B cell (primary cell): ENCODE data around the gene TRIO. TPM values are rescaled to one million over a fixed set of nuclear protein-coding genes. Genes with fewer than 3 reads are reported as not detected.

Experiments used
- ATAC-seq: fragments of 200-7000 bp; cut with Tn5 transposase; one replicate; pipeline ENCODE4 v1.10.0; 2021; ENCODE audit warnings: low read depth, mild to moderate bottlenecking, moderate number of reproducible peaks, moderate library complexity
- CTCF ChIA-PET: fragments of 350-600 bp; sonication (Branson Sonifier 250); formaldehyde crosslinking; loops from one replicate; lab custom pipeline; 2021; ENCODE audit warnings: antibody characterized with exemption, inconsistent platforms; lab: Charles Lee
- POLR2A ChIA-PET: fragments of 350-600 bp; sonication (Branson Sonifier 250); formaldehyde crosslinking; loops from one replicate; lab custom pipeline; 2021; ENCODE audit warnings: antibody characterized with exemption; lab: Charles Lee
- DNase-seq: peaks from one replicate; pipeline ENCODE4 v3.0.0; 2013
- H2AFZ ChIP-seq: 2 replicates; pipeline ENCODE4 v1.6.1; 2012; ENCODE audit warnings: mild to moderate bottlenecking, low read depth, low read length; ENCODE audit not compliant: insufficient read depth, poor library complexity, severe bottlenecking
- H3K27ac ChIP-seq, 2 donors: 1 replicate in 1 of 2; 2 replicates in 1 of 2; pipeline ENCODE4 v1.5.1; 2012 to 2013; ENCODE audit warnings: low read length in 2 of 2, mild to moderate bottlenecking in 2 of 2, moderate library complexity in 1 of 2
- H3K27me3 ChIP-seq, 4 experiments: fragments of 200-600 bp in 1 of 4; sonication (generic) in 1 of 4; replicated peaks in 1 of 4; 1 replicate in 2 of 4; 2 replicates in 2 of 4; pipeline versions ENCODE4 v1.6.1 to v1.7.0; 2013 to 2016; ENCODE audit warnings: low read length in 3 of 4, mild to moderate bottlenecking in 2 of 4, mixed read lengths in 1 of 4, moderate library complexity in 1 of 4; ENCODE audit not compliant: insufficient read depth in 4 of 4, control insufficient read depth in 3 of 4; ENCODE audit errors: control extremely low read depth in 1 of 4
- H3K36me3 ChIP-seq, 2 experiments: replicated peaks in 1 of 2; 1 replicate in 1 of 2; 2 replicates in 1 of 2; pipeline versions ENCODE4 v1.6.1 to v1.7.1; 2013; ENCODE audit warnings: low read length in 1 of 2; ENCODE audit not compliant: insufficient read depth in 2 of 2, control insufficient read depth in 1 of 2; ENCODE audit errors: control extremely low read depth in 1 of 2, extremely low read depth in 1 of 2
- H3K4me1 ChIP-seq, 2 donors: fragments of 200-600 bp in 1 of 2; sonication (generic) in 1 of 2; 1 replicate in 1 of 2; 2 replicates in 1 of 2; pipeline versions ENCODE4 v1.5.1 to v1.6.1; 2013 to 2017; ENCODE audit warnings: low read length in 2 of 2; ENCODE audit not compliant: control insufficient read depth in 2 of 2, insufficient read depth in 2 of 2
- H3K4me2 ChIP-seq: replicated peaks from 2 replicates; pipeline ENCODE3; 2012; ENCODE audit warnings: mild to moderate bottlenecking, low read depth, low read length; ENCODE audit not compliant: poor library complexity, severe bottlenecking
- H3K4me3 ChIP-seq, 5 experiments: fragments of 200-600 bp in 1 of 5; sonication (generic) in 1 of 5; 1 replicate in 3 of 5; 2 replicates in 2 of 5; pipeline versions ENCODE4 v1.5.1 to v1.7.0; 2011 to 2016; ENCODE audit warnings: low read length in 4 of 5, mild to moderate bottlenecking in 4 of 5, low read depth in 2 of 5, control low read depth in 1 of 5, moderate library complexity in 1 of 5; ENCODE audit not compliant: insufficient read depth in 1 of 5; ENCODE audit errors: control extremely low read depth in 1 of 5, extremely low read depth in 1 of 5
- H3K79me2 ChIP-seq: fragments of 200-600 bp; sonication (generic); one replicate; pipeline ENCODE4 v1.6.0; 2016; ENCODE audit warnings: low read length; ENCODE audit not compliant: control insufficient read depth, insufficient read depth
- H3K9ac ChIP-seq: fragments of 200-600 bp; sonication (generic); 2 replicates; pipeline ENCODE4 v1.6.1; 2017; ENCODE audit warnings: mild to moderate bottlenecking, low read length, moderate library complexity
- H3K9me3 ChIP-seq, 3 donors: one replicate each; pipeline versions ENCODE4 v1.6.1 to v1.7.1; 2013; ENCODE audit warnings: low read length in 2 of 3; ENCODE audit not compliant: control insufficient read depth in 2 of 3, insufficient read depth in 1 of 3; ENCODE audit errors: control extremely low read depth in 1 of 3
- H4K20me1 ChIP-seq: 2 replicates; pipeline ENCODE4 v1.6.0; 2012; ENCODE audit warnings: mild to moderate bottlenecking, low read length; ENCODE audit not compliant: insufficient read depth, control insufficient read depth, poor library complexity, severe bottlenecking
- H3K27ac Mint-ChIP-seq: one replicate; pipeline ENCODE4 v1.8.0; 2021; ENCODE audit warnings: mixed read lengths
- H3K27me3 Mint-ChIP-seq: one replicate; pipeline ENCODE4 v1.8.0; 2021; ENCODE audit warnings: mixed read lengths
- H3K4me1 Mint-ChIP-seq: one replicate; pipeline ENCODE4 v1.8.0; 2021; ENCODE audit warnings: mixed read lengths
- H3K4me3 Mint-ChIP-seq: one replicate; pipeline ENCODE4 v1.8.0; 2021; ENCODE audit warnings: mixed read lengths
- H3K9me3 Mint-ChIP-seq: one replicate; pipeline ENCODE4 v1.8.0; 2022; ENCODE audit warnings: mixed read lengths; ENCODE audit not compliant: insufficient read depth
- CTCF ChIP-seq: fragments of 200-600 bp; IDR thresholded peaks from one replicate; pipeline ENCODE4 v1.8.0; 2022; ENCODE audit warnings: antibody characterized with exemption, mild to moderate bottlenecking
- EZH2 ChIP-seq: IDR thresholded peaks from 2 replicates; pipeline ENCODE4 v1.6.1; 2012; ENCODE audit warnings: borderline replicate concordance, low read depth, mild to moderate bottlenecking, moderate library complexity, low read length; ENCODE audit not compliant: insufficient read depth, poor library complexity, severe bottlenecking
- WGBS: methylation state at CpG from one replicate; pipeline ENCODE4 v1.1.5; 2013; ENCODE audit warnings: missing lambda C conversion rate; ENCODE audit not compliant: insufficient coverage; 5-methylcytosine and 5-hydroxymethylcytosine counted together
- intact Hi-C: fragments of 100-400 bp; cut with micrococcal nuclease; formaldehyde crosslinking; loops from one replicate; pipeline ENCODE4 v1.10.0; 2022
- polyA plus RNA-seq: library from polyadenylated mRNA; depleted of rRNA; stranded (reverse); fragments of >200 nt; gene quantifications from 2 replicates; pipeline ENCODE4 v1.2.3, GENCODE V29; 2012
- total RNA-seq, 2 donors: library from RNA; stranded (reverse); fragments of 120-200 nt in 1 of 2; gene quantifications; 1 replicate in 1 of 2; 2 replicates in 1 of 2; pipeline versions ENCODE4 v1.2.3 to v1.2.4, GENCODE V29; 2013 to 2022

Gene TRIO
- total and polyA plus RNA-seq, 2 donors (not counting 1 experiment from before 2014, with no cell fraction given): 90.5 to 479 TPM

- Histone ChIP-seq H3K4me1 (no peaks in the 10 kb centered on the region), H3K9me3 (no peaks in the 10 kb centered on the region), H3K9ac (no peak overlapping the region), H3K4me3 (no peak overlapping the region), H3K36me3 (peaks cover 2 to 80% of the 10 kb centered on the region in 2 experiments), H2AFZ (no peak overlapping the region), H3K27me3 (no peaks in the 10 kb centered on the region), H3K79me2 (peaks cover 34% of the 10 kb centered on the region), H4K20me1 (peaks cover 47% of the 10 kb centered on the region), H3K27ac (no peak overlapping the region), H3K4me2 (no peak overlapping the region)
- DNase-seq (no peak), ATAC-seq (no peak)
- H3K27ac Mint-ChIP-seq: no peak overlapping the region
- H3K4me1 Mint-ChIP-seq: no peaks in the 10 kb centered on the region
- CTCF ChIA-PET: interaction anchor here (1.1 kb wide), 1 partner anchor 195 kb away, joined by 3 read pairs; no protein-coding TSS in a partner anchor
- no peak for TF ChIP-seq CTCF
- no peak for TF ChIP-seq EZH2
- WGBS: 91% methylated on average over 4 of the region's 7 CpGs
- POLR2A ChIA-PET: no interaction called here
- H3K4me3 Mint-ChIP-seq: no peak overlapping the region
- H3K9me3 Mint-ChIP-seq: peaks cover 4% of the 10 kb centered on the region
- H3K27me3 Mint-ChIP-seq: no peaks in the 10 kb centered on the region
- intact Hi-C loops: no loop called here
Observed at GRCh38 chr5:14305045-14305444, 161.9 kb downstream of the TRIO start.

- no peak overlapping the region for H3K4me2 ChIP-seq
- DNase-seq: no peak
Observed at GRCh38 chr5:14306329-14306815, 163.2 kb downstream of the TRIO start.

More at GRCh38 chr5:14306329-14306815, 163.2 kb downstream of the TRIO start:
- ATAC-seq: no peak
- H3K4me1 ChIP-seq: no peaks in the 10 kb centered on the region
- no peaks in the 10 kb centered on the region for H3K4me1 Mint-ChIP-seq
- WGBS: no CpG with 5 or more reads among the region's 2 CpGs
- ChIA-PET CTCF (interaction anchor here (0.5 kb wide), 1 partner anchor 318 kb away, joined by 3 read pairs; no protein-coding TSS in a partner anchor), POLR2A (no interaction called here)
- no peaks in the 10 kb centered on the region for H3K9me3 ChIP-seq
- peaks cover 0 to 81% of the 10 kb centered on the region in 2 experiments for H3K36me3 ChIP-seq
- no peak overlapping the region for H2AFZ ChIP-seq
- H3K4me3 ChIP-seq: no peak overlapping the region
- H3K79me2 ChIP-seq: peaks cover 34% of the 10 kb centered on the region
- H3K27ac Mint-ChIP-seq: no peak overlapping the region
- H3K4me3 Mint-ChIP-seq: no peak overlapping the region
- TF ChIP-seq CTCF: no peak
- TF ChIP-seq EZH2: no peak
- intact Hi-C loops: no loop called here
- no peak overlapping the region for H3K27ac ChIP-seq
- H3K9ac ChIP-seq: no peak overlapping the region
- H3K27me3 ChIP-seq: no peaks in the 10 kb centered on the region
- H4K20me1 ChIP-seq: peaks cover 46% of the 10 kb centered on the region
- H3K9me3 Mint-ChIP-seq: peaks cover 4% of the 10 kb centered on the region
- no peaks in the 10 kb centered on the region for H3K27me3 Mint-ChIP-seq
